Activated T-helper 1 cell treated with anti-CD3 and anti-CD28 coated beads, Interleukin-12 subunit alpha, Interleukin-12 subunit beta, Interleukin-2, Interleukin-4 antibody, amounts not matched to agents 30 ng/mL and 10 ng/mL and 1 ng/mL, durations not matched to agents 14 hours and 24 hours and 36 hours (primary cell): ENCODE measurements around the gene BCL11A. TPM values are rescaled to one million over a fixed set of nuclear protein-coding genes. Genes with fewer than 3 reads are reported as not detected.

Experiments
- DNase-seq: peaks from one replicate; pipeline ENCODE4 v3.0.0; 2021; ENCODE audit warnings: low spot score
- H3K27ac Mint-ChIP-seq: one replicate; pipeline ENCODE4 v1.8.0; 2021; ENCODE audit warnings: mild to moderate bottlenecking, mixed read lengths
- H3K27me3 Mint-ChIP-seq: one replicate; pipeline ENCODE4 v1.8.0; 2022; ENCODE audit warnings: mild to moderate bottlenecking, moderate library complexity, mixed read lengths; ENCODE audit not compliant: insufficient read depth
- H3K36me3 Mint-ChIP-seq: one replicate; pipeline ENCODE4 v1.8.0; 2021; ENCODE audit warnings: low read depth, mixed read lengths
- H3K4me1 Mint-ChIP-seq: one replicate; pipeline ENCODE4 v1.8.0; 2021; ENCODE audit warnings: low read depth, mixed read lengths
- H3K4me3 Mint-ChIP-seq: one replicate; pipeline ENCODE4 v1.8.0; 2021; ENCODE audit warnings: mild to moderate bottlenecking, moderate library complexity, mixed read lengths
- H3K9me3 Mint-ChIP-seq: one replicate; pipeline ENCODE4 v1.8.0; 2021; ENCODE audit warnings: mixed read lengths
- intact Hi-C: fragments of 100-400 bp; cut with micrococcal nuclease; formaldehyde crosslinking; loops from one replicate; pipeline ENCODE4 v1.15.1; 2024
- total RNA-seq: library from RNA; stranded (reverse); gene quantifications from 2 replicates; pipeline ENCODE4 v1.2.3, GENCODE V29; 2022

The BCL11A gene
- total RNA-seq, 1 donor from 2014 or later: not detected

GRCh38 chr2:60513996-60514395, 39.5 kb downstream of the BCL11A start:
- H3K36me3 Mint-ChIP-seq: no peaks in the 10 kb centered on the region
- H3K27ac Mint-ChIP-seq: no peak overlapping the region
- H3K4me1 Mint-ChIP-seq: peaks cover 5% of the 10 kb centered on the region
- DNase-seq: no peak
- H3K9me3 Mint-ChIP-seq: no peaks in the 10 kb centered on the region
- intact Hi-C loops: no loop called here
- peaks cover 24% of the 10 kb centered on the region for H3K27me3 Mint-ChIP-seq
- no peak overlapping the region for H3K4me3 Mint-ChIP-seq

- H3K36me3 Mint-ChIP-seq: no peaks in the 10 kb centered on the region
- H3K9me3 Mint-ChIP-seq: no peaks in the 10 kb centered on the region
- intact Hi-C loops: no loop called here
- H3K27me3 Mint-ChIP-seq: peaks cover 19% of the 10 kb centered on the region
- H3K4me3 Mint-ChIP-seq: no peak overlapping the region
- H3K4me1 Mint-ChIP-seq: peaks cover 5% of the 10 kb centered on the region
- no peak overlapping the region for H3K27ac Mint-ChIP-seq
- DNase-seq: no peak
Observed at GRCh38 chr2:60513191-60513590, 40.3 kb downstream of the BCL11A start.

- intact Hi-C loops: no loop called here
- H3K27ac Mint-ChIP-seq: no peak overlapping the region
- H3K36me3 Mint-ChIP-seq: no peaks in the 10 kb centered on the region
- H3K4me3 Mint-ChIP-seq: no peak overlapping the region
- H3K4me1 Mint-ChIP-seq: peaks cover 5% of the 10 kb centered on the region
- DNase-seq: no peak
- peaks cover 20% of the 10 kb centered on the region for H3K27me3 Mint-ChIP-seq
- no peaks in the 10 kb centered on the region for H3K9me3 Mint-ChIP-seq
Observed at GRCh38 chr2:60512641-60513040, 40.8 kb downstream of the BCL11A start.

- H3K36me3 Mint-ChIP-seq: no peaks in the 10 kb centered on the region
- H3K27me3 Mint-ChIP-seq: peaks cover 24% of the 10 kb centered on the region
- no peak for DNase-seq
- intact Hi-C loops: no loop called here
- H3K9me3 Mint-ChIP-seq: no peaks in the 10 kb centered on the region
- peaks cover 5% of the 10 kb centered on the region for H3K4me1 Mint-ChIP-seq
- no peak overlapping the region for H3K4me3 Mint-ChIP-seq
- no peak overlapping the region for H3K27ac Mint-ChIP-seq
Observed at GRCh38 chr2:60512062-60512622, 41.3 kb downstream of the BCL11A start.

GRCh38 chr2:60510713-60511112, 42.7 kb downstream of the BCL11A start:
- H3K4me3 Mint-ChIP-seq: no peak overlapping the region
- H3K4me1 Mint-ChIP-seq: peaks cover 5% of the 10 kb centered on the region
- intact Hi-C loops: no loop called here
- peaks cover 20% of the 10 kb centered on the region for H3K27me3 Mint-ChIP-seq
- no peaks in the 10 kb centered on the region for H3K9me3 Mint-ChIP-seq
- no peak overlapping the region for H3K27ac Mint-ChIP-seq
- DNase-seq: no peak
- H3K36me3 Mint-ChIP-seq: no peaks in the 10 kb centered on the region

GRCh38 chr2:60509066-60509465, 44.4 kb downstream of the BCL11A start:
- H3K4me3 Mint-ChIP-seq: no peak overlapping the region
- no peaks in the 10 kb centered on the region for H3K4me1 Mint-ChIP-seq

GRCh38 chr2:60508339-60508917, 45.0 kb downstream of the BCL11A start:
- Mint-ChIP-seq H3K4me3 (no peak overlapping the region), H3K9me3 (no peaks in the 10 kb centered on the region)

More at GRCh38 chr2:60509066-60509465, 44.4 kb downstream of the BCL11A start:
- no peak for DNase-seq
- intact Hi-C loops: no loop called here
- Mint-ChIP-seq H3K36me3 (no peaks in the 10 kb centered on the region), H3K9me3 (no peaks in the 10 kb centered on the region), H3K27ac (no peak overlapping the region), H3K27me3 (peaks cover 21% of the 10 kb centered on the region)

GRCh38 chr2:60507211-60507965, 46.1 kb downstream of the BCL11A start:
- intact Hi-C loops: no loop called here
- Mint-ChIP-seq H3K9me3 (no peaks in the 10 kb centered on the region), H3K27me3 (peaks cover 21% of the 10 kb centered on the region), H3K27ac (no peak overlapping the region), H3K36me3 (no peaks in the 10 kb centered on the region), H3K4me1 (no peaks in the 10 kb centered on the region), H3K4me3 (no peak overlapping the region)
- DNase-seq: no peak

More at GRCh38 chr2:60508339-60508917, 45.0 kb downstream of the BCL11A start:
- intact Hi-C loops: no loop called here
- H3K4me1 Mint-ChIP-seq: no peaks in the 10 kb centered on the region
- H3K36me3 Mint-ChIP-seq: no peaks in the 10 kb centered on the region
- H3K27me3 Mint-ChIP-seq: peaks cover 24% of the 10 kb centered on the region
- no peak overlapping the region for H3K27ac Mint-ChIP-seq
- no peak for DNase-seq

GRCh38 chr2:60505880-60506260, 47.6 kb downstream of the BCL11A start:
- Mint-ChIP-seq H3K9me3 (no peaks in the 10 kb centered on the region), H3K4me1 (no peaks in the 10 kb centered on the region), H3K27ac (no peak overlapping the region), H3K27me3 (peaks cover 20% of the 10 kb centered on the region), H3K36me3 (no peaks in the 10 kb centered on the region), H3K4me3 (no peak overlapping the region)
- intact Hi-C loops: no loop called here
- no peak for DNase-seq

GRCh38 chr2:60505240-60505879, 48.1 kb downstream of the BCL11A start:
- Mint-ChIP-seq H3K4me3 (no peak overlapping the region), H3K27ac (no peak overlapping the region), H3K27me3 (peaks cover 20% of the 10 kb centered on the region), H3K36me3 (no peaks in the 10 kb centered on the region), H3K9me3 (no peaks in the 10 kb centered on the region), H3K4me1 (no peaks in the 10 kb centered on the region)
- no peak for DNase-seq
- intact Hi-C loops: no loop called here

GRCh38 chr2:60504049-60504448, 49.4 kb downstream of the BCL11A start:
- Mint-ChIP-seq H3K27me3 (peaks cover 13% of the 10 kb centered on the region), H3K27ac (no peak overlapping the region), H3K4me3 (no peak overlapping the region), H3K4me1 (no peaks in the 10 kb centered on the region), H3K36me3 (no peaks in the 10 kb centered on the region), H3K9me3 (no peaks in the 10 kb centered on the region)
- DNase-seq: no peak
- intact Hi-C loops: no loop called here

GRCh38 chr2:60502144-60502543, 51.3 kb downstream of the BCL11A start:
- H3K9me3 Mint-ChIP-seq: no peaks in the 10 kb centered on the region
- DNase-seq: no peak
- intact Hi-C loops: no loop called here
- H3K4me1 Mint-ChIP-seq: no peaks in the 10 kb centered on the region
- H3K27me3 Mint-ChIP-seq: peaks cover 8% of the 10 kb centered on the region
- H3K27ac Mint-ChIP-seq: no peak overlapping the region
- no peak overlapping the region for H3K4me3 Mint-ChIP-seq
- no peaks in the 10 kb centered on the region for H3K36me3 Mint-ChIP-seq

GRCh38 chr2:60500861-60501260, 52.6 kb downstream of the BCL11A start:
- no peaks in the 10 kb centered on the region for H3K36me3 Mint-ChIP-seq

More at GRCh38 chr2:60500861-60501260, 52.6 kb downstream of the BCL11A start:
- intact Hi-C loops: no loop called here
- Mint-ChIP-seq H3K27ac (no peak overlapping the region), H3K27me3 (peaks cover 8% of the 10 kb centered on the region), H3K9me3 (no peaks in the 10 kb centered on the region), H3K4me1 (no peaks in the 10 kb centered on the region), H3K4me3 (no peak overlapping the region)
- DNase-seq: no peak
